ENCODE results near the gene TMEM176A.

TMEM176A gene

GRCh38 chr7:150778014-150778737 is 22.4 kb upstream of the TMEM176A start:
- peaks cover 5% of the 10 kb centered on the region for H3K27me3 Mint-ChIP-seq (ENCODE audit: low read depth)
- peaks cover 17% of the 10 kb centered on the region for H3K4me1 Mint-ChIP-seq
- H3K4me3 Mint-ChIP-seq: no peak overlapping the region
- TF ChIP-seq CTCF (IDR thresholded peaks at IDR 0.05; ENCODE audit: unreplicated experiment in 3 of 3): no peak
- H3K9me3 Mint-ChIP-seq: peaks cover 7% of the 10 kb centered on the region
- H3K36me3 Mint-ChIP-seq (ENCODE audit: low read depth): no peaks in the 10 kb centered on the region
- no peak overlapping the region for H3K27ac Mint-ChIP-seq

GRCh38 chr7:150778738-150779301 is 21.7 kb upstream of the TMEM176A start:
- no peak overlapping the region for H3K27ac Mint-ChIP-seq
- H3K4me3 Mint-ChIP-seq: no peak overlapping the region
- H3K4me1 Mint-ChIP-seq: peaks cover 23% of the 10 kb centered on the region
- H3K9me3 Mint-ChIP-seq: peaks cover 3% of the 10 kb centered on the region
- no peaks in the 10 kb centered on the region for H3K36me3 Mint-ChIP-seq (ENCODE audit: low read depth)
- TF ChIP-seq CTCF (IDR thresholded peaks at IDR 0.05; ENCODE audit: unreplicated experiment in 3 of 3): peak; percentile 90 to 95 (median 94)
- H3K27me3 Mint-ChIP-seq (ENCODE audit: low read depth): peaks cover 5% of the 10 kb centered on the region

GRCh38 chr7:150780292-150780691 is 20.3 kb upstream of the TMEM176A start:
- peaks cover 37% of the 10 kb centered on the region for H3K4me1 Mint-ChIP-seq
- H3K27ac Mint-ChIP-seq: no peak overlapping the region
- no peaks in the 10 kb centered on the region for H3K9me3 Mint-ChIP-seq
- peaks cover 9% of the 10 kb centered on the region for H3K27me3 Mint-ChIP-seq (ENCODE audit: low read depth)
- no peak overlapping the region for H3K4me3 Mint-ChIP-seq
- no peaks in the 10 kb centered on the region for H3K36me3 Mint-ChIP-seq (ENCODE audit: low read depth)
- TF ChIP-seq CTCF (IDR thresholded peaks at IDR 0.05; ENCODE audit: unreplicated experiment in 3 of 3): no peak

- Mint-ChIP-seq H3K9me3 (no peaks in the 10 kb centered on the region), H3K27ac (peak overlapping the region in 2 of 3 experiments; percentile 22 to 41), H3K4me3 (no peak overlapping the region), H3K4me1 (peaks cover 45% of the 10 kb centered on the region), H3K36me3 (ENCODE audit: low read depth) (no peaks in the 10 kb centered on the region), H3K27me3 (ENCODE audit: low read depth) (peaks cover 9% of the 10 kb centered on the region)
- no peak for TF ChIP-seq CTCF (IDR thresholded peaks at IDR 0.05; ENCODE audit: unreplicated experiment in 3 of 3)
Measured at GRCh38 chr7:150781103-150781502, 19.5 kb upstream of the TMEM176A start.

GRCh38 chr7:150781961-150782360 is 18.6 kb upstream of the TMEM176A start:
- Mint-ChIP-seq H3K36me3 (ENCODE audit: low read depth) (no peaks in the 10 kb centered on the region), H3K4me1 (peaks cover 47% of the 10 kb centered on the region), H3K27me3 (ENCODE audit: low read depth) (peaks cover 12% of the 10 kb centered on the region), H3K4me3 (no peak overlapping the region), H3K27ac (peak overlapping the region in 1 of 3 experiments; percentile 22), H3K9me3 (no peaks in the 10 kb centered on the region)
- TF ChIP-seq CTCF (IDR thresholded peaks at IDR 0.05; ENCODE audit: unreplicated experiment in 3 of 3): no peak

Measured in nephron (organoid).